GM13976 (cell line): ENCODE results near the gene PHTF1.

ENCODE experiments used
- DNase-seq: peaks from one replicate; pipeline ENCODE4 v3.0.0; 2012; ENCODE audit warnings: low spot score
- CTCF ChIP-seq: IDR thresholded peaks from 2 replicates; pipeline ENCODE4 v1.5.1; 2012; ENCODE audit warnings: borderline replicate concordance, mild to moderate bottlenecking; ENCODE audit not compliant: insufficient read depth; ENCODE audit errors: extremely low read depth, missing control alignments, control extremely low read depth
- in situ Hi-C: fragments of 300-500 bp; cut with MboI; formaldehyde crosslinking; loops from one replicate; pipeline ENCODE4 v1.12.0; 2022; ENCODE audit warnings: low sequenced_read_pairs, mixed read lengths, inconsistent platforms; ENCODE audit not compliant: unreplicated experiment

PHTF1 gene

GRCh38 chr1:113683384-113684152, 75.7 kb downstream of the PHTF1 start:
- in situ Hi-C loops, result no loop called here
- no peak for DNase-seq
- TF ChIP-seq CTCF, result no peak

DNA sequence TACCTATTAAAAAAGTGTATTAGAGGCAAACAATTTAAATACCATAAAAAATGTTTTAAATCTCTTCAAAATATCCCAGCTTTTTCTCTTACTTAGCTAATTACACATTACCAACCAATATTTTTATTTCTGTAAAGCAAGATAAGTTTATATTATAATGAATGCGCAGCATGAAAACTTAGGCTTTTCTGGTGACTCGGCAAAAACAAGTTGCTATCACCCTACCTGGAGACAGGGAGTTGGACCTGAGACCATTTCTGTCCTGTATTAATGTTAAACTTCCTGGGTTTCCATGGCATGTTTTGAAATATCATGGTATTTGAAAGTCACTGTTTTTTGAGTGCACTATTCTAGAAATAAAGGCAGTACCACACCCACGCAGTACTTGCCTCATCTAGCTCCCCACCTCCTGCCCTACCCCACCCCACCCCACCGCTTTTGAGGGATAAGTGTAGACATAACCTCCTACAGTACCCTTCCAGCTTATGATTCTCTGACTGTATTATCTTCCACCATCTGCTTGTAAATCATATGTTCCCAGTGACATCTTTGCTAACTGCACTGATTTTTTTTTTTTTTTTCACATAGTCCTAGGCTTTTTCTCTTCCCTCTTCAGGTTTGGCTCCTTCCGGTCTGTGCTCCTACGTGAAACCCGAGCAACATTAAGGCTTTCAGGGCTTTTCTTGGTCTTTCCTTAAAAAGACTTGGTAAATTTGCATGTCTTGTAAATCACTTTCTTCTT, 77.5 kb downstream of the PHTF1 start:
- in situ Hi-C loops, result no loop called here
- no peak for TF ChIP-seq CTCF
- no peak for DNase-seq

DNA sequence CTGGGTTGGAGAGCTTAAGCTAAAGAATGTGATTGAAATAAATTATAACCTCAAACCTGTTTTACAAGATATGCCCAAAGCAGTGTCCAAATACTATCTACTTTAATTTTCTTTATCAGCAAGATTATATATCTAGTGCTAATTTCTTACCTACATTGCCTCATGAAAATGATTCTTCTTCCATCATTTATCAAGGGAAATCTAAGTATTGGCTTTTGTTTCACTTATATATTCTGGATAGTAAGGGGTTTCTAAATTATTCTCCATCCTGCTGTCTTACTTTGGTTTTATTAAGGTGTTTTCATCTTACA, 81.2 kb downstream of the PHTF1 start:
- TF ChIP-seq CTCF, result no peak
- no peak for DNase-seq
- in situ Hi-C loops, result no loop called here

- TF ChIP-seq CTCF, result peak; percentile 17
- peak; percentile 61 for DNase-seq
- in situ Hi-C loops, result no loop called here
Measured at GRCh38 chr1:113677250-113678158, 81.8 kb downstream of the PHTF1 start.

DNA sequence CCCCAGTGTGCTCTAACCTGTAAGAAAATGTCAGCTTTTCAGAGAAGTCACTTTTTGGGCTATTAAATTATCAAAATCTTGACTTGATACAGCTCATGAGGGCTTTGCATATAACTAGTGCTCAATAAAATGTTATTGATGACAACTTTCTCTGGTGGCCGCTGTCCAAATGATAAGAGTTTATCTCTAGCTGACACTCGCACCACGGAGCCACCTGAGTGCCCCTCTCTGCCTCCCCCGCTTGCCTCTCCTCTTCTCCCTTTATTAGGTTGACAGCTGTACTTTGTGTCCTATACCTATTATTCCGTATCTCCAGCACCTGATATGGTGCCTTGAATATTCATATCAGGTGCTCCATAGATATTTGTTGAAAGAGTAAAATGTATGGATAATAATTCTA, 82.8 kb downstream of the PHTF1 start:
- no peak for TF ChIP-seq CTCF
- DNase-seq, result no peak
- in situ Hi-C loops, result no loop called here

DNA sequence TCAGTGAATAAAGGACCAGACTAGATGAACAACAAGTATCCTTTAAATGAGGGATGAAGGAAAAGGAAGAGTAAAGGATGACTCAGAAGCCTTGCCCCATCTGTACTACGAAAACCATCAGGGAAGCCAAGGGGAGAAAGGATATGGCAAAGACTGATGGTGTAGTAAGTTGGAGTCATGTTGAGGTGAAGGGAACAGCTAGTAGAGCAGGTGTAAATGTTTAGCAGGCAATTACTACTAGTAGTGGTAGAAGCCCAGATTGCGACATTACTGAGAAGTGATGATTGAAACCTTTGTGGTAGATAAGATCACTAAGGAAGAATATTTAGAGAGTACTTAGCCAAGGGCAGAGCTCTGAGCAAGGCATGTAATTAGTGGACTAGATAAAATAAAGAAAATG, 84.0 kb downstream of the PHTF1 start:
- DNase-seq, result no peak
- TF ChIP-seq CTCF, result no peak
- in situ Hi-C loops, result no loop called here
